GM04504 (cell line): ENCODE measurements around the gene MTM1.

Source experiments
- DNase-seq: peaks from one replicate; pipeline ENCODE4 v3.0.0-alpha.2; 2012; ENCODE audit warnings: low read depth

Gene MTM1

DNA sequence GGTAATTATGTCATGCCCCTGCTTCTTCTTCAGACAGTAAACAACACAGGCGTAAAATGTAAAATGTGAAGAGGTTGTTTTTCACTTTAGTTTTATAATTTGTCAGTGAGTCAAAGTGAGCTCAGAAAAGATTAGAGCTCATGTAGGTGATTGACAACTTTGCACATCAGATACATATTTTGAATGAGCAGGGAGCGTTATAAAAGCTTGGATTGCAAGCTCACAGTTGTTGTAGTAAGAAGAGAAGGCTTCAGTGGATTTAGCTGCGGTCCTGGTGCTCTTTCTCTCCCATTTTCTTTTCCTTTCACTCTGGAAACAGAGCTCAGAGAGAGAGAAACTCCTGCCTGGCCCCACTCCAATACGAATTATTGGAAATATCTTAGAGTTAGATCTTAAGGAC lies 151.2 kb downstream of the MTM1 start:
- no peak for DNase-seq
